Fibroblast of pulmonary artery (primary cell): Measurements from ENCODE around the gene POU3F2.

Source experiments
- DNase-seq: peaks from one replicate; pipeline ENCODE4 v3.0.0-alpha.2; 2010; ENCODE audit warnings: low read depth
- H3K4me3 ChIP-seq: replicated peaks from 2 replicates; pipeline ENCODE4 v1.5.1; 2011; ENCODE audit warnings: low read depth, mild to moderate bottlenecking, control low read depth, low read length, moderate library complexity
- CTCF ChIP-seq: IDR thresholded peaks from 2 replicates; pipeline ENCODE4 v1.5.1; 2011; ENCODE audit warnings: mild to moderate bottlenecking, control low read depth, low read length, inconsistent platforms; ENCODE audit errors: missing control alignments

The POU3F2 gene

DNA sequence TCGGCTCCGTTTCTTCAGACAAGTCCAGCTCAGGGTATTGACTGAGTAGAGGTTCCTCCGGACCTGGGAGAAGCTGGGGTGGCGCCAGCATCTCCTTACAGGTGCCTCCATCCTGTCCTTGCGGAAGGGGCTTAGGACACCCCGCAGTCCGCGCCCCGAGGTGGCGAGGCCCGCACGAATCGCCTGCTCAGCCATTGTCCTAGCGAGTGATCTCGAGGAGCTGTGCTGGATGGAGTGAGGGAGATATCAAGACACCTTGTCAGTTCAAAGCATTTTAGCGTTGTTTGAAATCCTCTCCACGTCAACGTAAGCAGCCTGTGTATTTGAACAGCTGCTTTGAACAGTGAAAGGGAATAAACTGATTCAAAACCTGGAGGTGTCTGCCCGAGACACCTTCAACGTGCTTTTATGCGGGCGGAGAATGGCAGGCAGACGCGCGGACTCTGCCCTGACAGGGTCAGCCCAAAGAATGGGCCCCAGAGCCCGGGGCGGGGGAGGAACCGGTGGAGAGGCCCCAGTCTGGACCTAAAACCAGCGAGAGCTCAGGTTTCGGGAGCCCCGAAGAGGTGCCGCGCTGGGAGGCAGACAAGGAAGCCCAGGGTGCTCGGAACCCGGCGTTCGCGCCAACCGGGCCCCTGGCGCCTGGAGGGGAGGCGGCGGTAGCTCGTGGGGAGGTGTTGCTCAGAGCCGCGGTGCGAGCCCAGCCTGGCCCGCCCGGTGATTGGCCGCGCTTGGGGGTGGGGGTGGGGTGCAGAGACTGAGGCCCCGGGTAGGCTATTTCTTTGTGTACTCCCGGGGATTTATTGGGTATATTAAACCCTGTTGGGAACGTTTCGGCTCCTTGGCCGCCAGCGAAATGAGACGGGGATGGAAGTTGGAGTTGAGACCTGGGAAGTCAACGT is 3.1 kb upstream of the POU3F2 start:
- TF ChIP-seq CTCF: no peak
- H3K4me3 ChIP-seq: no peak overlapping the region
- DNase-seq: no peak

- no peak for DNase-seq
- H3K4me3 ChIP-seq: no peak overlapping the region
- TF ChIP-seq CTCF: no peak
Measured at GRCh38 chr6:98831959-98832283, 2.5 kb upstream of the POU3F2 start.

- peak; percentile 43 for DNase-seq
- no peak for TF ChIP-seq CTCF
Measured at GRCh38 chr6:98832284-98833056, 1.9 kb upstream of the POU3F2 start.

GRCh38 chr6:98833057-98833306 is 1.4 kb upstream of the POU3F2 start:
- TF ChIP-seq CTCF: no peak
- no peak overlapping the region for H3K4me3 ChIP-seq
- DNase-seq: peak; percentile 24

More at GRCh38 chr6:98832284-98833056, 1.9 kb upstream of the POU3F2 start:
- H3K4me3 ChIP-seq: no peak overlapping the region

DNA sequence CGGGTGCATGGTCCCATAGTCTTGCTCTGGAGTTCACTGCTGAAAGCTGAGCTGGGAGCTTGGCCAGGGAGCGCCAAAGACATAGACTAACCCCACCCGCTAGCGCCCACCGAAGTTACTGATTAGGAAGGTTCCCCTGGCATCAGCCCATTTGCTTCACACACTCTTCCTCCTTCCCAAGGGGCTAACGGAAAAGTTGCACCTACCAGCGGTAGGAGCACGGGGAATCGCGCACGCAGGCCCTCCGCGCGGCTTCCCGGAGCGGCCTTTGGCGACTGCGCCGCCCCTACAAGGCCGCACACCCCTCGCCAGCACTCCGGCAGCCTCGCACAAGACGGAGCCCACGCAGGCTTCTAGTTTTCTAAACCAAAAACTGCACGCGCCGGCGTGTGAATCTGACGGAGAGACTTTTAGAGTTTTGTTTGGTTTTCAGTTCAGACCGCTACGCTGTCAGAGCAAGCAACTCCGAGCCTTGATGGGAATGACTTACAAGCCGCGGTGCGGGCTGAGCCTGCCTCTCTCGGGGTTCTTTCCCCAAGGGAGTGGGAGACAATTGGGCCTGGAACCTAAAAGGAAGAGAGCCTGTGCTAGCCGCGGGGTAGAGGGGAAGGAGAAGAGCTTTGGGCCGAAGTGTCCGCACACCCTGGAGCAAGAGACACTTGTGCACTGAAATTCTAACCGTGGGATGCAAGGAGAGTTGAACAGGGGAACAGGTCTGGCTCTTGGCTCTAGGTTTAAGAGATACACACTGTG is 891 bp upstream of the POU3F2 start:
- DNase-seq: peak; percentile 26
- TF ChIP-seq CTCF: no peak
- H3K4me3 ChIP-seq: peak overlapping the region; percentile 50

DNA sequence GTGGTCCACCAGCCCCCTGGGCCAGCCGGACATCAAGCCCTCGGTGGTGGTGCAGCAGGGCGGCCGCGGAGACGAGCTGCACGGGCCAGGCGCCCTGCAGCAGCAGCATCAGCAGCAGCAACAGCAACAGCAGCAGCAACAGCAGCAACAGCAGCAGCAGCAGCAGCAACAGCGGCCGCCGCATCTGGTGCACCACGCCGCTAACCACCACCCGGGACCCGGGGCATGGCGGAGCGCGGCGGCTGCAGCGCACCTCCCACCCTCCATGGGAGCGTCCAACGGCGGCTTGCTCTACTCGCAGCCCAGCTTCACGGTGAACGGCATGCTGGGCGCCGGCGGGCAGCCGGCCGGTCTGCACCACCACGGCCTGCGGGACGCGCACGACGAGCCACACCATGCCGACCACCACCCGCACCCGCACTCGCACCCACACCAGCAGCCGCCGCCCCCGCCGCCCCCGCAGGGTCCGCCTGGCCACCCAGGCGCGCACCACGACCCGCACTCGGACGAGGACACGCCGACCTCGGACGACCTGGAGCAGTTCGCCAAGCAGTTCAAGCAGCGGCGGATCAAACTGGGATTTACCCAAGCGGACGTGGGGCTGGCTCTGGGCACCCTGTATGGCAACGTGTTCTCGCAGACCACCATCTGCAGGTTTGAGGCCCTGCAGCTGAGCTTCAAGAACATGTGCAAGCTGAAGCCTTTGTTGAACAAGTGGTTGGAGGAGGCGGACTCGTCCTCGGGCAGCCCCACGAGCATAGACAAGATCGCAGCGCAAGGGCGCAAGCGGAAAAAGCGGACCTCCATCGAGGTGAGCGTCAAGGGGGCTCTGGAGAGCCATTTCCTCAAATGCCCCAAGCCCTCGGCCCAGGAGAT is 1.0 kb downstream of the POU3F2 start:
- no peak overlapping the region for H3K4me3 ChIP-seq
- no peak for DNase-seq
- no peak for TF ChIP-seq CTCF
